Left ventricle myocardium superior (tissue), 1 donor: Measurements from ENCODE around the gene ZBTB20. TPM values are rescaled to one million over a fixed set of nuclear protein-coding genes. Genes with fewer than 3 reads are reported as not detected.

Experiments
- ATAC-seq: fragments of 200-7000 bp; cut with Tn5 transposase; one replicate; pipeline ENCODE4 v1.9.1; 2020; ENCODE audit warnings: mild to moderate bottlenecking, moderate library complexity
- DNase-seq: peaks from one replicate; pipeline ENCODE4 v3.0.0-alpha.2; 2020
- intact Hi-C: fragments of 100-400 bp; cut with micrococcal nuclease; formaldehyde crosslinking; loops from one replicate; pipeline ENCODE4 v1.11.0; 2022
- total RNA-seq: library from RNA; stranded (reverse); fragmentation: NEBNext Ultra II Directional; extraction: Animal tissue kit (Norgen Biotek cat#: 25700); gene quantifications from one replicate; pipeline ENCODE4 v1.2.1, GENCODE V29; 2021
- donor health status: DM: no; HTN: yes; CAD: no; lungs with severe emphysema.

ZBTB20 gene
- total RNA-seq, 1 donor from 2014 or later, result 57.5 TPM

DNA sequence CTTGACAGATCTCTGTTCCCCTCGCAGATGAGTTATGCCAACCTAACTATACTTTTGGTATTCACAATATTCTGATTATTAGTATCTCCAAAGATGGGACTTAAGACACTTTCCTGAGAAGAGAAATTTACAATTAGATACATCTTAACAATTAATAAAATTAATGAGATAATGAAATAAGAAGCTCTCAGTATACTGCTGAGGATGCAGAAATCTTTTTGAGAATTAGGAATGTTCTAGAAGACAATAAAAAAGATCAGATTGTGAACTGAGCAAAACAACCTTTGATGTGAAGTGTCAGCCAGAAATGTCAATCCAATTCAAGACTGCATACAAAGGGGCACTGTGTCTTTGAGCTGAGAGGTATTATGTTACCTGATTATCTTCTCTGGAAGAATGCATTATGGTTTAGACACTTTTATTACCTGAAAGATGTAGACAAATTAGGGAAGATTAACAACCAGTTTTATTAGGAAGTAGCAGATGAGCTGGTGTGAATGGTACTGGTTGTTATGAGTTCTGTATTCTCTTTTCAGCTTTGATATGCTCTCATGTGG is 590.4 kb downstream of the ZBTB20 start:
- intact Hi-C loops, result no loop called here
- ATAC-seq, result no peak

GRCh38 chr3:114554731-114555130 is 592.4 kb downstream of the ZBTB20 start:
- intact Hi-C loops, result no loop called here
- DNase-seq (no peak), ATAC-seq (no peak)

More for the DNA sequence above, 590.4 kb downstream of the ZBTB20 start:
- DNase-seq, result no peak

GRCh38 chr3:114553949-114554593 is 593.0 kb downstream of the ZBTB20 start:
- intact Hi-C loops, result no loop called here
- peak; percentile 76 for ATAC-seq

DNA sequence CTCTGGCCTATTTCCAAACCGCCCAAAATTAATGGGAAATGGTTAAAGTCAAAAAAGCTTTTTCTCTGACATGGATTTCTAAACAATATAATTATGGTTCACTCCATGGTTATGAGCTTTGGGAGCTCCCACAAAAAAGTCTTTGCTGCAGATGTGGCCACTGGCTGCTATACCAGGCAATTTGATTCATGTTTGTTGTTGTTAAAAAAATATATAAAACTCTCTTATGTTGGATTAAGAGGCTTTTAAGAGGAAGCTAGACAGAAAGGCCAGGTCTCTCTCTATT is 594.6 kb downstream of the ZBTB20 start:
- ATAC-seq, result no peak
- intact Hi-C loops, result no loop called here
- no peak for DNase-seq

More at GRCh38 chr3:114553949-114554593, 593.0 kb downstream of the ZBTB20 start:
- DNase-seq, result no peak

GRCh38 chr3:114551770-114552526 is 595.1 kb downstream of the ZBTB20 start:
- DNase-seq, result no peak
- intact Hi-C loops, result no loop called here
- no peak for ATAC-seq

- DNase-seq (no peak), ATAC-seq (no peak)
- intact Hi-C loops, result no loop called here
These were observed 596.9 kb downstream of the ZBTB20 start for GRCh38 chr3:114550165-114550564.

DNA sequence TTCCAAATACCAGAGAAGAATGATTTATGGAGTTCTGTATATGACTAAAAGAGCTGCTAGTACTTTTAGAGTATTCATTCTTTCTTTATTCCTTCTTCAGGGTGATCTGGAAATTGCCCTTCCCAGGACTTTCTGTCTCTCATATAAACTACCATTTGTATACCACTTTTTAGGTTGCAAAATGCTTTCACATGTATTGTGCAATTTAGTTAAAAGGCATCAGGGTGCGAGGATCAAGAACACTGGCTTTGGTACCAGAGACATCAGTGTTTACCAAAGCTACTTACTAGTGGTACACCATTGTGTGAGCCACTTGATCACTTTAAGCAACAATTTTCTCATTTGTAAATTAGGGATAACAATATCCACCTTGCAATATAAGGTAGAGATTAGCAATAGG is 601.9 kb downstream of the ZBTB20 start:
- intact Hi-C loops, result no loop called here

GRCh38 chr3:114542359-114542758 is 604.7 kb downstream of the ZBTB20 start:
- no peak for DNase-seq
- ATAC-seq, result no peak
- intact Hi-C loops, result no loop called here

More for the DNA sequence above, 601.9 kb downstream of the ZBTB20 start:
- no peak for ATAC-seq
- no peak for DNase-seq

- ATAC-seq (peak; percentile 31), DNase-seq (no peak)
- intact Hi-C loops, result no loop called here
These were observed 607.6 kb downstream of the ZBTB20 start for GRCh38 chr3:114539525-114539924.

GRCh38 chr3:114538211-114538610 is 608.9 kb downstream of the ZBTB20 start:
- intact Hi-C loops, result no loop called here
- DNase-seq, result no peak
- no peak for ATAC-seq

GRCh38 chr3:114528517-114528916 is 618.6 kb downstream of the ZBTB20 start:
- DNase-seq, result no peak
- intact Hi-C loops, result no loop called here
- no peak for ATAC-seq

DNA sequence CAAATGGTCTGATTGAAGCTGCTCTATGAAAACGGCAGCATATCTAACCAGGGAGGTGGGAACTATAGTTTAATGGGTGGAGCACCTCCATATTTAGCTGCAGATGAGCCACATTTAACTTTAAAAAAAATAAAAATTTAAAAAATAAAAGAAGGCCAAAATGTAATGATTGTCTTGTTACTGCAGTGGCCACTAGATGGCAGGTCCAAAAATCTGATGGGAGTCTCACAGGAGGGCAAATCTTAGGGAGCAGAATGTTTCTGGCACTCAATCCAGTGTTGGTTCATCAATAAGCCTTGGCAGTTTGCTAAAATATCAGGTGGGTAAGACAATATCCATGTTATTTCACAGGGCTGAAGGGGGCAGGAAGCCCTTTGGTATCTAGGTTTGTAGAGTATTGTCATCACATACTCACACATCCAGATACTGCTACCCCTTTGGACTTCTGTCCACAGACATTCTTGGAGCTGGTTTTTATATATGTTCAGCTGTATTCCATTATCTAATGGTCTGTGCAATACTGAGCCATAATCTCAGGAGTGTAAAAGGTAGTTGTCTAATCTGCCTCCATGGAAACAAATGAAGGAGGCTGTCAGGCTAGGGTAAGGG is 619.9 kb downstream of the ZBTB20 start:
- ATAC-seq, result peak; percentile 44
- intact Hi-C loops, result no loop called here
- no peak for DNase-seq

GRCh38 chr3:114525278-114525677 is 621.8 kb downstream of the ZBTB20 start:
- DNase-seq (no peak), ATAC-seq (no peak)
- intact Hi-C loops, result no loop called here

DNA sequence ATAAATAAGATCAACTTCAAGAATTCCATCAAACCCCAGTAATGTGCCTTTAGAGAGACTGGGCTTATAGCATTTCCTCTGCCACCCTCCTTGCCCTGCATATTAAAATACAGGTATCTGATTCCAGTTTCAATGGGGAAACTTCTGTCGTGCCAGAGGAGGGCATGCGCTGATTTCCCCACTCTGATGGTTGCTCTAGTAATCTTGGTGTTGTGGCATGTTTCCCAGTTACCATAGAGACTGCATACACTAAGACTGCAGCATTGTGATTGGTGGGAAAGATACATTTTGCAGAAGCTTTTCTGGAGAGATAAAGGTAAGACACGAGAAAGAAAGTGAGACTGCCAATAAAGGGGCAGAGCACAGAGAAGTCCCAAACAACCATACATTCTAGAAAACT is 627.7 kb downstream of the ZBTB20 start:
- DNase-seq (no peak), ATAC-seq (peak; percentile 80)
- intact Hi-C loops, result no loop called here

- intact Hi-C loops, result no loop called here
- DNase-seq, result no peak
- peak; percentile 46 for ATAC-seq
These were observed 628.8 kb downstream of the ZBTB20 start for GRCh38 chr3:114518206-114518808.

DNA sequence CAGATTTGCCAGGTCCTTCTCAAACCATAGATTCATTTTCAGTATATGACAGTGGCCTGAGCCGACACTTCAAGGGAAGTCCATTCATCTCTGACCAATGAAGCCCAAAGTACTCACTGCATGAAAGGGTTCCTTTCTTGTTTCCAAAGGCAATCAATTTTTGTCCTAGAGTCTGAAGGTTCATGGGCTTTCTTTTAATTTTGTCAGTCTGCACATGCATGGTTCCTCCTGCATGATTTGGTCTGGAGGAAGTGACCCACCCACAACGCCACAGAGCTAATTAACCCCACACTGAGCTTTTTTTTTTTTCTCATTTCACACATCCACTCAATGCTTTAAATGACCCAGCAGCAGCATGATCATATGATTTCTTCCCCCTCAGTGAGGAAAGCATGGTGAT is 636.9 kb downstream of the ZBTB20 start:
- DNase-seq (no peak), ATAC-seq (no peak)
- intact Hi-C loops, result no loop called here

DNA sequence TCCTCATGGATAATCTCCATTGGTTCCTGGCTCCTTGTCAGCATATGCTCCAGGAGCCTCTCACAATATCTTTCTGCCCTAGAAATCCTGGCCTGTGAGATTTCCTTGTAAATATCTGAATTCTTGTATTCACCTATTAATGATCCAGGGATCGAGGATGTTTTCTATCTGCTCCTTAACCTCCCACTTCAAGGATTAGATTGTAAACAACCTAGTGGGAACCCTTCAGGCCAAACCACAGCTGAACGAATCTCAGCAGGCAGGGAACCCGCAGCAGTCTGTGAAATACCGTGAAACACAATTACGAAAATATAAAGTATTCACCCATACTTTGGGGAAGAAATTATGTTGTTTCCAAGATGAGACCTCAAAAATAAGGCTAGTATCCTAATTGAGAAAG is 637.3 kb downstream of the ZBTB20 start:
- intact Hi-C loops, result no loop called here
- no peak for DNase-seq
- ATAC-seq, result no peak

DNA sequence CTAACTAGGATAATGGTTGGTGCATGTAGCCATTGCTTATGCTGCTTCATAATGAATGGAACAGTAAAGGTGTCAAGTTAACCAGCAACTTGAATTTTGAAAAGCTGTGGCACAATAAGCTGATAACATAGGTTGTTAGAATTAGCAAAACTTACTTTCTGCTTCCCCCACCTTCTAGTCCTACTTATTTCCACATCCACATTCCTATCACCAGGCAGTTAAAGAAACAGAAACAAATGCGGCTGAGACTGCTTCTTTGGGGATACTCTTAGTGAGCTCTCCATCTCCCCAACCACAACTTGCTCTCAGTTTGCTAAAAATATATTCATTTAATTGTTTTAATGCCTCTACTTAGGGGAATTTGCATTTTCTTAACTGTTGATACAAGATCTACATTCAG is 638.1 kb downstream of the ZBTB20 start:
- no peak for DNase-seq
- intact Hi-C loops, result no loop called here
- no peak for ATAC-seq

DNA sequence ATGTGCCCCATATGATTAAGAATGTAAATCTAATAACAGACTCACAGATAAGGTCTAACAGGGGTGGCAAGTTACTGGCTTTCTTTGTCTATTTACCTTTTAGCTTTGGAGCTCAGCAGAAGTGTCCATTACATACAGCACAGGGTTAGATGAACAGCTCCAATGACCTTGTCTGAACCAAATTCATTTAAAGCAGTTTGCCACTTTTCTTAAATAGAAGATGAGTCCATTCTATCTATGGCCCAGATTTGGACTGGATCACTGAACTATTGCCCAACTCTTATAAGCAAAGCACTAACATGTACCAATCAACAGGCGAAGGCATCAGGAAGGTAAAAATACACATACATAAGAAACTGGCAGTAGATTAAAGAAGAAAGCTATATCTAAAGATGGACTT is 638.9 kb downstream of the ZBTB20 start:
- intact Hi-C loops, result no loop called here
- peak; percentile 19 for ATAC-seq

More for the DNA sequence above, 638.9 kb downstream of the ZBTB20 start:
- no peak for DNase-seq
